ENCODE data around the gene NLRP13. TPM values are rescaled to one million over a fixed set of nuclear protein-coding genes. Genes with fewer than 3 reads are reported as not detected.

NLRP13 gene
- total and polyA plus RNA-seq, 4 donors, result not detected

DNA sequence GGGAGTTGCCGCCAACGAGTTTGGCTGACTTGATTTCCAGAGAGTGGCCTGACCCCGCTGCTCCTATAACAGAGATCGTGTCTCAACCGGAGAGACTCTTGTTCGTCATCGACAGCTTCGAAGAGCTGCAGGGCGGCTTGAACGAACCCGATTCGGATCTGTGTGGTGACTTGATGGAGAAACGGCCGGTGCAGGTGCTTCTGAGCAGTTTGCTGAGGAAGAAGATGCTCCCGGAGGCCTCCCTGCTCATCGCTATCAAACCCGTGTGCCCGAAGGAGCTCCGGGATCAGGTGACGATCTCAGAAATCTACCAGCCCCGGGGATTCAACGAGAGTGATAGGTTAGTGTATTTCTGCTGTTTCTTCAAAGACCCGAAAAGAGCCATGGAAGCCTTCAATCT lies 74.2 kb downstream of the NLRP13 start:
- no peaks in the 10 kb centered on the region for H3K27me3 ChIP-seq (ENCODE audit: control insufficient read depth in 3 of 3, insufficient read depth in 3 of 3, low read length in 2 of 3)
- H3K4me3 ChIP-seq, result no peak overlapping the region
- H3K9ac ChIP-seq (ENCODE audit: insufficient read depth in 1 of 2, low read length in 2 of 2), result no peak overlapping the region
- ATAC-seq (ENCODE audit: insufficient read depth, low FRiP score), result no peak
- peaks cover 0 to 11% (median 5%) of the 10 kb centered on the region in 4 donors for H3K9me3 ChIP-seq (ENCODE audit: control insufficient read depth in 4 of 4, insufficient read depth in 3 of 4, low read length in 3 of 4)
- no peak overlapping the region for H3K27ac ChIP-seq (ENCODE audit: low read depth in 1 of 2, low read length in 1 of 2)
- H3K4me1 ChIP-seq (ENCODE audit: control insufficient read depth in 5 of 5, insufficient read depth in 5 of 5, low read length in 5 of 5), result no peaks in the 10 kb centered on the region
- 93 to 95% methylated on average over 23 of the region's 23 CpGs for WGBS, 2 donors
- H3K36me3 ChIP-seq (ENCODE audit: control insufficient read depth in 4 of 4, insufficient read depth in 4 of 4, low read length in 4 of 4), result no peaks in the 10 kb centered on the region
- no peak for DNase-seq
- TF ChIP-seq, protein P1, sequence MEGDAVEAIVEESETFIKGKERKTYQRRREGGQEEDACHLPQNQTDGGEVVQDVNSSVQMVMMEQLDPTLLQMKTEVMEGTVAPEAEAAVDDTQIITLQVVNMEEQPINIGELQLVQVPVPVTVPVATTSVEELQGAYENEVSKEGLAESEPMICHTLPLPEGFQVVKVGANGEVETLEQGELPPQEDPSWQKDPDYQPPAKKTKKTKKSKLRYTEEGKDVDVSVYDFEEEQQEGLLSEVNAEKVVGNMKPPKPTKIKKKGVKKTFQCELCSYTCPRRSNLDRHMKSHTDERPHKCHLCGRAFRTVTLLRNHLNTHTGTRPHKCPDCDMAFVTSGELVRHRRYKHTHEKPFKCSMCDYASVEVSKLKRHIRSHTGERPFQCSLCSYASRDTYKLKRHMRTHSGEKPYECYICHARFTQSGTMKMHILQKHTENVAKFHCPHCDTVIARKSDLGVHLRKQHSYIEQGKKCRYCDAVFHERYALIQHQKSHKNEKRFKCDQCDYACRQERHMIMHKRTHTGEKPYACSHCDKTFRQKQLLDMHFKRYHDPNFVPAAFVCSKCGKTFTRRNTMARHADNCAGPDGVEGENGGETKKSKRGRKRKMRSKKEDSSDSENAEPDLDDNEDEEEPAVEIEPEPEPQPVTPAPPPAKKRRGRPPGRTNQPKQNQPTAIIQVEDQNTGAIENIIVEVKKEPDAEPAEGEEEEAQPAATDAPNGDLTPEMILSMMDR (IDR thresholded peaks at IDR 0.05; ENCODE audit: control extremely low read depth, extremely low read depth), result no peak

DNA sequence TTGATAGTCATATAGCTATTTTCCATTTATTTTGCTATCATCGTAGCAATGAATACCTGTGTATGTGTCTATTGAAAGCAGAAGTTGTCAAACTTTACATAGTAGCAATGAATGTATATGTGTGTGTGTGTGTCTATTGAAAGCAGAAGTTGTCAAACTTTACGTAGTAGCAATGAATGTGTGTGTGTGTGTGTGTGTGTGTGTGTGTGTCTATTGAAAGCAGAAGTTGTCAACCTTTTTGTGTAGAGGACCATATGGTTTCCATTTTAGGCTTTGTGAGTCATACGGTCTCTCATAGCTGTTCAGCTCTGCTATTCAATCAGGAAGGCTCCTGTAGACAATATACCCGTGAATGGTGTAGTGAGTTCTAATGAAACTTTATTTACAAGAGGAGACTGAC lies 75.0 kb downstream of the NLRP13 start:
- Histone ChIP-seq H3K4me1 (ENCODE audit: control insufficient read depth in 5 of 5, insufficient read depth in 5 of 5, low read length in 5 of 5) (no peaks in the 10 kb centered on the region), H3K4me3 (no peak overlapping the region), H3K9ac (ENCODE audit: insufficient read depth in 1 of 2, low read length in 2 of 2) (no peak overlapping the region), H3K27ac (ENCODE audit: low read depth in 1 of 2, low read length in 1 of 2) (no peak overlapping the region), H3K9me3 (ENCODE audit: control insufficient read depth in 4 of 4, insufficient read depth in 3 of 4, low read length in 3 of 4) (peaks cover 0 to 11% (median 5%) of the 10 kb centered on the region in 4 donors), H3K36me3 (ENCODE audit: control insufficient read depth in 4 of 4, insufficient read depth in 4 of 4, low read length in 4 of 4) (no peaks in the 10 kb centered on the region), H3K27me3 (ENCODE audit: control insufficient read depth in 3 of 3, insufficient read depth in 3 of 3, low read length in 2 of 3) (no peaks in the 10 kb centered on the region)
- TF ChIP-seq, protein P1 (IDR thresholded peaks at IDR 0.05; ENCODE audit: control extremely low read depth, extremely low read depth), result no peak
- whole genome bisulfite sequencing, 2 donors, result 58 to 70% methylated on average over 4 of the region's 4 CpGs
- no peak for DNase-seq
- ATAC-seq (ENCODE audit: insufficient read depth, low FRiP score), result no peak

DNA sequence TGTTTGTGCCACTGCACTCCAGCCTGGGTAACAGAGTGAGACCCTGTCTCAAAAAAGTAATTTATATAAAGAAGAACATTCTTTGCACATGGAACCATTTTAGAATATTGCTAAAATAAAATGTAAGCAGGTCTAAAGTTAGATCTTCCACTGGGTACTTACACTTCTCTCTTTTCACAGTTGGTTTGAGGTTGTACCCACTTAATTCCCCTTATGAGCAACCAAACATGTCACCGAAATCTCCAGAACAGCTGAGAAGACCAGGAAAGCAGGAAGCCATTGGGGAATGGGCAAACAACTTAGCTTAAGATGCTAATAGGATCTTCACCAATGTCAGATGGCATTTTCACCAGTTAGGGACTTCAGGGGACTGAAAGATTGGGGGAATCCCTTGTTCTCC lies 77.0 kb downstream of the NLRP13 start:
- H3K27ac ChIP-seq (ENCODE audit: low read depth in 1 of 2, low read length in 1 of 2), result no peak overlapping the region
- peaks cover 0 to 11% (median 4%) of the 10 kb centered on the region in 4 donors for H3K9me3 ChIP-seq (ENCODE audit: control insufficient read depth in 4 of 4, insufficient read depth in 3 of 4, low read length in 3 of 4)
- no peaks in the 10 kb centered on the region for H3K36me3 ChIP-seq (ENCODE audit: control insufficient read depth in 4 of 4, insufficient read depth in 4 of 4, low read length in 4 of 4)
- H3K27me3 ChIP-seq (ENCODE audit: control insufficient read depth in 3 of 3, insufficient read depth in 3 of 3, low read length in 2 of 3), result no peaks in the 10 kb centered on the region
- ATAC-seq (ENCODE audit: insufficient read depth, low FRiP score) (no peak), DNase-seq (no peak)
- no peak overlapping the region for H3K9ac ChIP-seq (ENCODE audit: insufficient read depth in 1 of 2, low read length in 2 of 2)
- TF ChIP-seq, protein P1 (IDR thresholded peaks at IDR 0.05; ENCODE audit: control extremely low read depth, extremely low read depth), result no peak
- H3K4me3 ChIP-seq, result no peak overlapping the region
- H3K4me1 ChIP-seq (ENCODE audit: control insufficient read depth in 5 of 5, insufficient read depth in 5 of 5, low read length in 5 of 5), result no peaks in the 10 kb centered on the region
- WGBS, 2 donors, result 69 to 80% methylated on average over 1 of the region's 1 CpG

Other genes with a start within 250 kb of the NLRP13 start
- gene NLRP9, start 193.9 kb downstream of the NLRP13 start, total RNA-seq, result not detected
- gene NLRP9, start 193.9 kb downstream of the NLRP13 start, polyA plus RNA-seq, result not detected
- not detected for gene RFPL4A, start 173.2 kb downstream of the NLRP13 start, total RNA-seq
- not detected for gene RFPL4A, start 173.2 kb downstream of the NLRP13 start, polyA plus RNA-seq
- not detected for gene RFPL4AL1, start 163.2 kb downstream of the NLRP13 start, total RNA-seq
- not detected for gene RFPL4AL1, start 163.2 kb downstream of the NLRP13 start, polyA plus RNA-seq
- not detected for gene NLRP11, start 100.3 kb downstream of the NLRP13 start, total RNA-seq
- not detected for gene NLRP11, start 100.3 kb downstream of the NLRP13 start, polyA plus RNA-seq
- under 1 TPM in 1 of 2 donors, not detected in 1; 0.11 TPM for gene NLRP4, start 95.8 kb downstream of the NLRP13 start, total RNA-seq
- not detected for gene NLRP4, start 95.8 kb downstream of the NLRP13 start, polyA plus RNA-seq
- gene NLRP8, start 15.5 kb upstream of the NLRP13 start, total RNA-seq, result not detected
- not detected for gene NLRP8, start 15.5 kb upstream of the NLRP13 start, polyA plus RNA-seq
- gene NLRP5, start 54.4 kb upstream of the NLRP13 start, total RNA-seq, result not detected
- not detected for gene NLRP5, start 54.4 kb upstream of the NLRP13 start, polyA plus RNA-seq
- 10 to 100 TPM; 27.5 to 44.7 TPM for gene ZNF787, start 189.0 kb upstream of the NLRP13 start, total RNA-seq
- 10 to 100 TPM; 29.3 to 35.1 TPM for gene ZNF787, start 189.0 kb upstream of the NLRP13 start, polyA plus RNA-seq
- 10 to 100 TPM; 39.2 to 55.5 TPM for gene ZNF444, start 209.0 kb upstream of the NLRP13 start, total RNA-seq
- gene ZNF444, start 209.0 kb upstream of the NLRP13 start, polyA plus RNA-seq, result 10 to 100 TPM; 27.8 to 44.1 TPM
- not detected for gene GALP, start 243.7 kb upstream of the NLRP13 start, total RNA-seq
- not detected for gene GALP, start 243.7 kb upstream of the NLRP13 start, polyA plus RNA-seq

Measured in lung (tissue), 12 donors.